Measurements from ENCODE around the gene PDE6B.

The PDE6B gene

DNA sequence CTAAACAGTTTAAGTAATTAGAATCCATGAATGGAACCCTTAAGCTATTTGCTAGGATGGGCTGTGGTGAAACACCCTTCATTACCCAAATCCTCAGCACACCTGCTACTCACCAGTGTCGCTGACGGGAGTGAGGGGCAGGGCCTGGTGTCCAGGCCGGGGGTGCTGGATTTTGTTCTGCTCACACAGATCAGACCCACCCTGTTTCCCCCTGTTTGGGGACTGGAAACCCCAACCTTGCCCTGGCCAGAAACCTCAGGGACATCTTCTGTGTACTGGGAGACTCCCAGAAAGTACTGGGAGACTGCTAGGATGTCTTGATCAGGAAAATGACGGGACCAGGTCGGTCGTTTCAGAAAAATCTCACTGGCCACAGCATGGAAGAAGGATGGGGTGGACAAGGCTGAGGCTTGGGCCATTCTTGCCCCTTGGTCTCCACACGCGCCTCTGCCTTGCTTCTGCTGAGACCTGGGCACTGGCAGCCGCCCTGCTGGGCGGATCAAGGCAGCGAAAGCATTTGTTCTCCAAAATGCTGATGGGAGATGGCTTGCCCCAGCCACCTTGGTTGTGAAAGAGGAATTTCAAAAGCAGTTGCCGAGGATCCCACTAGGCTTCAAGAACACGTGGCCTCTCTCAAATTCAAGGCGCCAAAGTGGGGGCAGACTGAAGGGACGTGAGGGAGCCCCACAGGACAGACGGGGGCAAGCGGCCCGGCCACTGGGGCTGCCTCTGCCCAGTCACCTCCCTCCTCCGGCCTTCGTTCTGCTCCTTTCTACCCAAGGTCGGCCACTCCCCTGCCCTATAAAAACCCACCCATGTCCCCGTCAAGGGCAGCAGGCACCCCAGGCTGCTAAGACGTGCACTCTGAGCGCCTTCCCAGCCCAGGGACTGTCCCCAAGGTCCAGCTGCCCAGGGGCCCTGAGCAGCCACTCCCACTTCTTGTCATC is 23.5 kb upstream of the PDE6B start:
- no peak for FAIRE-seq

DNA sequence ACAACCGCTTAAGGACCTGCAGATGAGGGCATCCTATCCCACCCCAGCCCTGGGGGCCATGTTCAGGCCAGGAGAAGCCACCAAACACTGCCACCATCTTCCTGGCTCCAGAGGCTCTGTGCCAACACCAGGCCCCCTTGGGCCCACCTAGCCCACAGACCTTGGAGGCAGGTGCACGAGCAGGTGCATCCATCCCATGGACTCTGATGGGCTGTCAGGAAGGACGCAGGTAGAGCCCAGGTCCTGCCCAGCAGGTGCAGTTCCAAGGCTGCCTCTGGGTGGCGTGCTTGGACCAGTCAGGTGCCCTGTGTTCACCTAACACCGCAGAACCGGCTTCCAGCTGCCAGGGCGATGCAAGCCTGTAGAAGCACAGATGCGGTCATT is 22.8 kb upstream of the PDE6B start:
- no peak for FAIRE-seq

DNA sequence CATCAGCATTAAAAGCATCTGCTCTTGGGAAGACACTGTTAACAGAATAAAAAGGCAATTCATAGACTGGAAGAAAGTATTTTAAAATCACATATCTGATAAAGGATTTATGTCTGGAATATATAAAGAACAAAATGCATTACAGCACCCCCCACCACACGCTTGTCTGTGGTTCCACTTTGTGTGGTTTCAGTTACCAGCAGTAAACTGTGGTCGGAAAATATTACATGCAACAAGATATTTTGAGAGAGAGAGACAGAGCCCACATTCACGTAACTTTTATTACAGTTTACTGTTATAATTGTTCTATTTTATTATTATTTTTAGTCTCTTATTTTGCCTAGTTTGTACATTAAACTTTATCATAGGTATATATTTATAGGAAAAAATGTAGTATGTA is 21.2 kb upstream of the PDE6B start:
- no peak for FAIRE-seq

DNA sequence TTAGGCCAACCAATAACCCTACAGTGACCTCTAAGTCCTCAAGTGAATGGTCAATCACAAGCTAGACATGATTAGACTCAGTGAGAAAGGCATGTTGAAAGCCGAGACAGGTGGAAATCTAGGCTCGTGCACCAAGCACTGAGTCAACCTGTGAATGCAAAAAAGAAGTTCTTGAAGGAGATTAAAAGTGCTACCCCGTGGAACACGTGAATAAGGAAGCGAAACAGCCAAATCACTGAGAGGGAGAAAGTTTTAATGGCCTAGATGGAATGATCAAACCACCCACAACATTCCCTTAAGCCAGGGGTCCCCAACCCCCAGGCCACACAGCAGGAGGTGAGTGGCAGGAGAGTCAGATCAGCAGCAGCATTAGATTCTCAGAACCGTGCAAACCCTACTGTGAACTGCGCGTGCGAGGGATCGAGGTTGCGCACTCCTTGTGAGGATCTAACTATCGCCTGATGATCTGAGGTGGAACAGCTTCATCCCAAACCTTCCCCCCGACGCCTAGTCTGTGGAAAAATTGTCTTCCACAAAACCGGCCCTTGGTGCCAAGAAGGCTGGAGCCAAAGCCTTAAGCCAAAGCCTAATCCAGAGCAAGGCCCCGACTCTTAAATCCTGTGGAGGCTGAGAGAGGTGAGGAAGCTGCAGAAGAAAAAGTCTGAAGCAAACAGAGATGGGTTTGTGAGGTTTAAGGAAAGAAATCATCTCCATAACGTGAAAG is 19.5 kb upstream of the PDE6B start:
- FAIRE-seq, result no peak

DNA sequence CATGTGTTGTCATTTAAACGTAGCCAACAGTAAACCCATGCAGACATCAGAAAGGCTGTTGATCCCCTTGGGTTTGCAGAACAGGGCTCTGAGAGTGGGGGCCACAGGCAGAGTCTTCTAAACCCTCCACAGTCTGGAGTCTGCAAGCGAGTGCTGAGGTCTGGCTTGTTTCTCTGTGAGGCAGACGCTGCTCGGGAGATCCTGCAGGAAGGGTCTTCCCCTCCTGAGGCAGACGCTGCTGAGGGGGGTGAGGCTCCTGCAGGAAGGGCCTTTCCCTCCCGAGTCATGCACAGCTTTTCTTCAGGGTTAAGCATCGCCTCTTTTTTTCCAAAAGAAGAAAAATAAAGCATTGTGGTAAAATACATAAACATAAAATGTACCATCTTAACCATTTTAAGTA is 17.1 kb upstream of the PDE6B start:
- no peak for FAIRE-seq

DNA sequence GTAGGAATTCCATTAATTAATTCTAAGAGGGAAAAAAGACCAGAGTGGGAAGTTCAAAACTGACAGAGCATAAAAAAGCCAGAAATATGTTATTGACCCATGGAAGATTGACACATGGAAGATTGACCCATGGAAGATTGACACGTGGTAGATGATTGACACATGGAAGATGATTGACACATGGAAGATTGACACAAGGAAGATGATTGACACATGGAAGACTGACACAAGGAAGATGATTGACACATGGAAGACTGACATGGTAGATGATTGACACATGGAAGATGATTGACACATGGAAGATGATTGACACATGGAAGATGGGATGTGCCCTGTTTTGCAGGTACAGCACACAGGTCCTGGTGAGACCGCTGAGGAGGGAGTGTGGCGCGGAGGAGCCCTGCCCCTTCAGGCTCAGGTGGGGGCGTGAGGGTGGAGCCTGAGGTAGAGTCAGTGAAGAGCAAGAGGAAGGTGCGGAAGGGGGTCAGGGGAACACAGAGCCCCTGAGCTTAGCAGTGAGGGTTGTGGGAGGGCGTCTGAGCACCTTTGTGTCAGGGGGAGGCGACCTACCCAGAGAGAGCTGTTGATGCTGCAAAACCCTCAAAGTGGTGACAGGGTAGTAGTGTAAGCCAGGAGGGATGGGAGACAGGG is 15.8 kb upstream of the PDE6B start:
- no peak for FAIRE-seq

DNA sequence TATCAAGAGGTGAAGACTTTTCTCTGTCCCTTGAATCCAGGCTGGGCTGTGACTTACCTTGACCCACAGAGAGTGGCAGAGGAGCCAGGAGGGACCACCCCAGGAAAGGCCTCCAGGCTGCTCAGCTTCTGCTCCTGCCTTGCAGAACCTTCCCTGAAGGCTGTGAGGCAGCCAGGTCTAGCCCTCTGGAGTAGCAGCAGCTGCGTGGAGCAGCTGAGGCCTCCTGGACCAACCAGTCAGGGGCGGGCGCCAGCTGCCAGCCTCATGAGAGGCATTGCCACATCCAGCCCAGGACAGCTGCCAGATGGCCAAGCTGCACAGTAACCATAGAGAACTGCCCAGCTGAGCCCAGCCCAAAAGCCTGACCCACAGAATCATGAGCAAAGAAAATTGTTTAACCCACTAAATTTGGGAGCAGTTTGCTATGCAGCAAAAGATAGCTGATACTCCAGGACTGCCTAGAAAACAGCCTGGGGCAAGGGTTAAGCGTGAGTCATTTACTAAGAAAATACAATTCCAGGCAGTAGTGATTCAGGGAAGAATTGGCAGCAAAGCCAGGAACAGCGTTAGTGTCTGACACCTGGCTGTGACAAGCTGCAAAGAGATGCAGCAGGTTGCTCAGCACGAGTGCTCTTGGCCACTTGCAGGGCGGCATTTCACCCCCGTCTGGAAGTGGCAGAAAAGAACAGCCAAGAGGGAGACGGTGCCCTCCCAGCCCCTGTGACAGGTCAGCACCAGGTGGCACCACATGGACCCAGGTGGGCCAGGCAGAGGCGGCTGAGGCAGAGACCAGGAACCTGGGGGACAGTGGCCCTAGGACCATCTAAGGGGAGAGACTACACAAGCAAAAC is 14.7 kb upstream of the PDE6B start:
- FAIRE-seq, result no peak

DNA sequence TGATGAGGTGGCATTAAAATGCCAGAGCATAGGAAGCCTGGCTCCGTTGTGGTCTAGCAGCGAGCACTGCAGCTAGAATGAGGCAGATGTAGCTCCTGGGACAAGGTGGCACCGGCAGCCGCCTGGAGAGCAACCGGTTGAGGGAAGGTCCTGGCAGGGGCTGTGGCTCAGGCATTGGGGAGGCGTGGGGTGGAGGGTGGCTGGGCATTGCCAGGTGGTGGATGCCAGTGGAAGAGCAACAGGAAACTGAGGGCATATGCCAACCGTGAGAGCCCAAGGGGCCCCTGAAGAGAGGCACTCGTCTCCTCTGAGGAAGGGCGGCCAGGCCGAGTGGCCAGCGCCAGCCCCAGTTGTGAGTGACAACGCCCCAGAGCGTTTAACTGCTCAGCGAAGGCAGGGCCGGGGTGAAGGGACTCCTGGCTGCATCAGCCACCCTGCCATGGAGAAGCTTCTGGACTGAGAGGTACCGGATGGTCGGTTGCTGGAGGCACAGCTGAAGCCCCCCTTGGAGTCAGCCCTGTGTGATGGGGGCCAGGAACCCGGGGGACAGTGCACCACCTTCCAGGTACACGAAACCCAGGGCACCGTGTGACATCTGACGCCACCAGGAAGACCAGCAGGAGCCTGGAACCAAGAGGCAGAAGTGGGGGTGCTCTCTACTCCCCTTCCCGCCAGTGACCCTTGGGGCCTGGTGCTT is 13.2 kb upstream of the PDE6B start:
- FAIRE-seq, result no peak

DNA sequence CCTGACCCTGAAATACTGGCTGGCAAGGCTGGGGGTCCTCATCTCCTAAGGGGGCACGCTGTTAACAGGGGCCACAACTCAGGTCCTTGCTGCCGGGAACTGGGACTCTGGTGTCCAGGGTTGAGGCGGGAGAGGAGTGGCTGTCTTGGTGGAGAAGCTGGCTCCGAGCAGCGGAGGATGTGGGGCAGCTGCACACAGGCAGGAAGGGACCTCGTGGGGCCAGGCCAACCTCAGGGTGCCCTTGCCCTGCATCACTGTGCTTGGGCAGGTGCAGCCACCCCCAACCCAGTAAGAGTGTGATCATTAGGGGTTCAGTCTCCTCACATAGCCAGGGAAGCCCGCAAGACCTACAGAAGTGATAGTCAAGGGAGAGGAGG is 12.6 kb upstream of the PDE6B start:
- no peak for FAIRE-seq

DNA sequence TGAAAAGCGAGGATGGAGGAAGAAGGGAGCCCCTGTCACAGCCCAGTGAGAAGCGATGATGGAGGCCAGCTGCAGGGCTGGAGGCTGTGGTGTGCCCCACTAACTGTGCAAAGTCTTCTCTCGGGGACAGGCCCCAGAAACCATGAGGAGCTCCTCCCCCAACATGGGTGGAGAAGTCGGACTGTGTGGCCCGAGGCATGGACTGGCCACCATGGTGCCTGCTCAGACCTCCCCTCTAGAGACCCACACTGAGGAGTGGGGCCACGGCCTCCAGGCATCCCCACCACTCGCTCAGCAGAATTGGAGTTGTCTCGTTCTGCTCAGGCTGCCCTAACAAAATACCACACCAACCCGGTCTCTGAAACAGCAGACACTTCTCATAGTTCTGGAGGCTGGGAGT is 12.2 kb upstream of the PDE6B start:
- no peak for FAIRE-seq

DNA sequence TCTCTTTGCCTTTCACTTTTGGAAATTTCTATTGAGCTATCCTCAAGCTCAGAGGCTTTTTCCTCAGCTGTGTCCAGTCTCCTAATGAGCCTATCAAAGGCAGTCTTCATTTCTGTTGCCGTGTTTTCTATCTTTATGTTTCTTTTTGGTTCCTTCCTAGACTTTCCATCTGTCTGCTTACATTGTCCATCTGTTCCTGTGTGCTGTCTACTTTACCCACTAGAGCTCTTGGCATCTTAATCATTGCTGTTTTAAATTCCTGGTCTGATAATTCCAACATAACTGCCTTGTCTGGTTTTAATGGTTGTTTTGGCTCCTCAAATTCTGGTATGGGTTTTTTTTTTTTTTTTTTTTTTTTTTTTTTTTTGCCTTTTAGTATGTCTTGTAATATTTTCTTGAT is 9.3 kb upstream of the PDE6B start:
- no peak for FAIRE-seq

DNA sequence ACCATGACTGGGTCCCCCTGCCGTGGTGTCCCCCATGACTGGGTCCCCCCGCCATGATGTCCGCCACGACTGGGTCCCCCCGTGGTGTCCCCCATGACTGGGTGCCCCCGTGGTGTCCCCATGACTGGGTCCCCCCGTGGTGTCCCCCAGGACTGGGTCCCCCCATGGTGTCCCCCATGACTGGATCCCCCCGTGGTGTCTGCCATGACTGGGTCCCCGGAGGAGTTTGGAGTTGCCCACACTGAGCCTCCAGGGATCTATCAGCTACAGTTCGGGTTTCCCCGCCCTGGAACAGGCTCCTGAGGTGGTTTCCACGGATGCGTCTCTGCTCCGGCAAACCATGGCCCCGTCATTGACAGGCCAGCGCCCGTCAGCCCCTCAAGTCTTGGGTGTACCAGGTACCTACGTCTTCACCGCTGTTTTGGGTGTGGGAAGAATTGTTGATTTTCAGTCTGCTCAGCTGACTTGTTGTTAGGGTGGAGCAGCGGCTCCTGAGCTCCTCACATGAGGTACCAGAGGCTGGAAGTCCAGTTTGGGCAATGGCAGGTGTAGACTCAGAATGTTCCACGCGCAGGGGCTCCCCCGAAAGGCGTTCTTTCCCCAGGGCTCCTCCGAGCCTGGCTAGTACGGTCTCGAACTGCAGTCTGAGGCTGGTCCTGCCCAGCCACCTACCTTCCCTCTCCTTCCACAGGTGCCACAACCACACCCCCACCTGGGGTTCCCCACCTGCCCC is 8.3 kb upstream of the PDE6B start:
- no peak for FAIRE-seq

DNA sequence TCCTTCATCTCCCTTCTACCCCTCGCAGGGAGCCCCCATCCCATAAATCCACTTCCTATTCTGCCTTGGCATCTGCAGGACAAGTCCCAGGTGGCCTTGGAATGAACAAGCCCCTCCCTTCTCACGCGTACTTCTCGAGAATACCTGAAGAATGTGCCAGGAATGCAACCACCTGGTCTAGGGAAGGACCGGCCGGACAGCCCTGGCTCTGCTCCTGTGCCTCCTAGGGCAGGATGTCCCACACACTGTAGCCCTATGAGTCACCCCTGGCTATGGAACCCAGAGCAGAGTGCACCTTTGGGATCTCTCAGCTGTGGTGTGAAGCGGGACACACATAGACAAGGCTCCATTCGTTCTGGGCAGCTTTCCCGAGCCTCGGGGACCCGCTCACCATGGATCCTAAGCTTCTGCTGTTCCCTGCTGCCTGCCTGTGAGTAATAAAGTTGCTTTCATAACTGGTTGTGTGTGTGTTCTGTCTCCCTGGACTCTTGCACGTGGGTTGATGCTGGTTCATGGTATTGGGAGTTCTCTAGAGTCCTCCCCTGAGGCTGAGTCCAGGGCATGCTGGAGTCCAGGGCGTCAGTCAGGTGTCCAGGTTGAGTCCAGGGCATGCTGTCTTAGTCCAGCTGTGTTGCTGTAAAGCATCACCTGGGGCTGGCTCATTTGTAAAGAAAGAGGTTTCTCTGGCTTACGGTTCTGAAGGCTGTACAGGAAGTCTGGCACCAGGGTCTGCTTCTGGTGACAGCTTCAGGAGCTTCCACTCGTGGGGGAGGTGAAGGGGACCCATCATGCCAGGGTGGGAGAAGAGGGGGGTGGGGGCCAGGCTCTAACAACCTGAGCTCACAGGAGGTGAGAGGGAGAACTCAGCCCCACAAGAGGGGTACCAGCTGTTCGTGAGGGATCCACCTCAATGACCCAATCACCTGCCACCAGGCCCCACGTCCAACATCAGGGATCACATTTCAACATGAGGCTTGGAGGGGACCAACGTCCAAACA is 7.4 kb upstream of the PDE6B start:
- FAIRE-seq, result no peak

DNA sequence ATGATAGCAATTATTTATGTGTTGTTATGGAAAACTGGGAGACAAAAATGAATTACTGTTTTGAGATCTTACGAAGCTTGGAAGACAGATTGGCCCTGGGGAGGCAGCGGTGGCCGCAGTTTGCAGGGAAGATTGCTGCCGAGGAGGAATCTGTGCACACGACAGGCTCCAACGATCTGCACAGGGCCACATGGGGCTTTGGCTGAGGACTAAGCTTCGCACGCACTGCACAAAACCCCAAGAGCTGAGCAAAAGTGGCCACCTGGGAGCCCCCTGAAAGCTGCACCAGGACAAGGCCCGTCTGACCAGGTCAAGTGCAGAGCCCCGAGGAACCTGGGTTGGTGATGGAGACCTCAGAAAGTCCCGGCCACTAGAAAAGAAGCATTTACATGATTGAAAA is 5.2 kb upstream of the PDE6B start:
- no peak for FAIRE-seq

DNA sequence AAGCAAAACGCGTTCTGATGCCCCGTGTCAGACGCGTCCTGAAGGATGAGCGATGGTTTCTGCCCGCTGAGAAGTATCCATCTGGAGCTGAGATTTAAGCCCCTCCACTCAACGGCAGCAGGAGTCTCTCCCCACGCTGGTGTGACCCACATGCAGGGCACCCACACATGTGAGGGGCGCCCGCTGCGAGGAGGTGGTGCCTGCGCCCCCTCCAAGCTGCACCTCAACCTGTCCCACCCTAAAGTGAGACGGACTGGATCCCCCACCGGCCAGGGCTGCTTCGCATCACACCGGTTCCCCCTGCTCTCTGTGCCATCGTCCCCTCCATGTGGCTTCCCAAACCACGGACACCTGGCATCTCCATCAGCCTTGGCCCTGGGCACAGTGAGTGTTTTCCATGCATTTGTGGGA is 4.5 kb upstream of the PDE6B start:
- no peak for FAIRE-seq

DNA sequence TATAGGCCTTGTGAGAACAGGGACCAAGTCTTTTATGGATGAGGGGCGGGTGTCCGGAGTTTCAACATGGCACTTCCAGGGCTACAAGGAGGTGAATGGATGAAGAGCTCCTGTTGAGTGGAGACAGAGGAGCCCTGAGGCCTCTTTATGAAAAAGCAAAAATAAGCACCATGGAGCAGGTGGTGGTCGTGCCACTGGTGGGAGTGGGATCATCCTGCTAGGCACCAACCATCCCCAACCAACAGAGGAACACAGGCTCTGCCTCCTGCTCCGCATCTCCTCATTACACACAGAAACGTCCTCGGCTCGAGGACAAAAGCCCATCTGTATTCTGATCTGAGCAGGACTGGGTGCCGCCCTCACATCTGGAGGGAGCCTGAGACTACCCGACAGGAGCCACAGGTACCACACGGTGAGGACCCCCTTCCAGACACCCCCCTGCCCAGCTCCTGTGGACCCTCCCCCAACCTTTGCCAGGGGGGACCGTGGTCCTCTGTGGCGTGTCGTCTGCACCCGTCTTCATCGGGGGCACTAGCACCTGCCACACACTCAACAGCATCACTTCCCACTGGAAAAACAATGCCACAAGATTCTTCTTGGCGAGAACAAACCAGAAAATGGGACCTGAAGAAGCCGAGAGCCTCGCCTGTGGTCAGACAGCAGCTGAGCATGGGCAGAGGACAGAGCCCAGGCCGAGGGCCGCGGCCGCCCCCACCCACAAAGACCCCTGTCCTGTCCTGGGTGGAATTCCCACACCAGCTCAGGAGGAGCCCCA is 3.9 kb upstream of the PDE6B start:
- FAIRE-seq, result no peak

DNA sequence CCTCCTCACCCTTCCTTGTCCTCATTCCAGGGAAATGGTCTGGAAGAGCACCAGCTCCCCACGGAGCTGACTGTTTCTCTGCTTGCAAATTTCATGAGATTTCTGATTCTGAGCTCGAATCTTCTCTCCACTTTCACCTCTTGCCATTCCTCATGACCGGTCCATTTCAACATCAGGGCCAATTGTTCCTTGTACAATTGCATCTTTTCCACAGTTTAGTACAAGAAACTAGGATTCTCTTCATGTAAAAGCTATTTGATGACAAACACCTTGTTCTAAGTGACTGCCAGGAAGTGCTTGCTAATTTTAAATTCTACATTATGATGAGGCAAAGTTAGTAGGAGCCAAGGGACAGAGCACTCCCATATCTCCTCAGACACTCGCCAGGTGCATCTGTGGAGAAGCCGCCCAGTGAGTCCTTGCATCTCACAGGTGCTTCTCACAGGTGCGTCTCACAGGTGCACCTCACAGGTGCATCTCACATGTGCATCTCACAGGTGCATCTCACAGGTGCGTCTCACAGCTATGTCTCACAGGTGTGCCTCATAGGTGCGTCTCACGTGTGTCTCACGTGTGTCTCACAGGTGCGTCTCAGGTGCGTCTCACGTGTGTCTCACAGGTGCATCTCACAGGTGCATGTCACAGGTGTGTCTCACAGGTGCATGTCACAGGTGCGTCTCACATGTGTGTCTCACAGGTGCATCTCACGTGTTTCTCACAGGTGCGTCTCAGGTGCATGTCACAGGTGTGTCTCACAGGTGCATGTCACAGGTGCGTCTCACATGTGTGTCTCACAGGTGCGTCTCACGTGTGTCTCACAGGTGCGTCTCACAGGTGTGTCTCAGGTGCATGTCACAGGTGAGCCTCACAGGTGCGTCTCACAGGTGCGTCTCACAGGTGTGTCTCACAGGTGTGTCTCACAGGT is 3.0 kb upstream of the PDE6B start:
- no peak for FAIRE-seq

Data from G401.6 (cell line).